Right atrium auricular region (tissue), 2 donors: ENCODE data around the gene DYNLRB1. TPM values are rescaled to one million over a fixed set of nuclear protein-coding genes. Genes with fewer than 3 reads are reported as not detected.

ENCODE experiments used
- DNase-seq: peaks from one replicate; pipeline ENCODE4 v3.0.0-alpha.2; 2019; ENCODE audit warnings: low spot score
- H3K27ac ChIP-seq, 2 donors: fragments of 200-600 bp; sonication (generic); 1 replicate in 1 of 2; 2 replicates in 1 of 2; pipeline ENCODE4 v1.5.1; 2016 to 2019
- H3K27me3 ChIP-seq, 2 donors: fragments of 200-600 bp; sonication (generic); one replicate each; pipeline versions ENCODE4 v1.5.1 to v1.6.0; 2017 to 2019
- H3K36me3 ChIP-seq: fragments of 200-600 bp; sonication (generic); one replicate; pipeline ENCODE4 v1.5.1; 2016
- H3K4me1 ChIP-seq, 2 donors: fragments of 200-600 bp; sonication (generic); one replicate each; pipeline versions ENCODE4 v1.5.1 to v1.6.0; 2017 to 2019
- H3K4me3 ChIP-seq, 2 donors: fragments of 200-600 bp; sonication (generic); 1 replicate in 1 of 2; 2 replicates in 1 of 2; pipeline ENCODE4 v1.5.1; 2017 to 2019; ENCODE audit warnings: mild to moderate bottlenecking in 1 of 2, moderate library complexity in 1 of 2
- H3K9me3 ChIP-seq, 2 donors: fragments of 200-600 bp; sonication (generic); one replicate each; pipeline ENCODE4 v1.5.1; 2019
- total RNA-seq, 2 donors: library from RNA; depleted of rRNA; stranded (reverse); fragments of >200 nt; gene quantifications; one replicate each; pipeline ENCODE4 v1.1.0, GENCODE V29; 2016
- TF ChIP-seq, protein P1 (sequence below), 2 donors: fragments of 200-600 bp; sonication (generic); IDR thresholded peaks; one replicate each; pipeline ENCODE4 v1.5.1; 2019; ENCODE audit warnings: antibody characterized with exemption in 2 of 2

DYNLRB1 gene
- total RNA-seq, 2 donors from 2014 or later: 189 to 252 TPM

- H3K27me3 ChIP-seq: no peaks in the 10 kb centered on the region
- H3K4me3 ChIP-seq: no peak overlapping the region
- H3K4me1 ChIP-seq: no peaks in the 10 kb centered on the region
- peaks cover 31% of the 10 kb centered on the region for H3K36me3 ChIP-seq
- H3K27ac ChIP-seq: no peak overlapping the region
- no peak for DNase-seq
- TF ChIP-seq, protein P1, sequence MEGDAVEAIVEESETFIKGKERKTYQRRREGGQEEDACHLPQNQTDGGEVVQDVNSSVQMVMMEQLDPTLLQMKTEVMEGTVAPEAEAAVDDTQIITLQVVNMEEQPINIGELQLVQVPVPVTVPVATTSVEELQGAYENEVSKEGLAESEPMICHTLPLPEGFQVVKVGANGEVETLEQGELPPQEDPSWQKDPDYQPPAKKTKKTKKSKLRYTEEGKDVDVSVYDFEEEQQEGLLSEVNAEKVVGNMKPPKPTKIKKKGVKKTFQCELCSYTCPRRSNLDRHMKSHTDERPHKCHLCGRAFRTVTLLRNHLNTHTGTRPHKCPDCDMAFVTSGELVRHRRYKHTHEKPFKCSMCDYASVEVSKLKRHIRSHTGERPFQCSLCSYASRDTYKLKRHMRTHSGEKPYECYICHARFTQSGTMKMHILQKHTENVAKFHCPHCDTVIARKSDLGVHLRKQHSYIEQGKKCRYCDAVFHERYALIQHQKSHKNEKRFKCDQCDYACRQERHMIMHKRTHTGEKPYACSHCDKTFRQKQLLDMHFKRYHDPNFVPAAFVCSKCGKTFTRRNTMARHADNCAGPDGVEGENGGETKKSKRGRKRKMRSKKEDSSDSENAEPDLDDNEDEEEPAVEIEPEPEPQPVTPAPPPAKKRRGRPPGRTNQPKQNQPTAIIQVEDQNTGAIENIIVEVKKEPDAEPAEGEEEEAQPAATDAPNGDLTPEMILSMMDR (IDR thresholded peaks at IDR 0.05): no peak
- no peaks in the 10 kb centered on the region for H3K9me3 ChIP-seq
Measured at GRCh38 chr20:34542439-34542838, 26.2 kb downstream of the DYNLRB1 start.

DNA sequence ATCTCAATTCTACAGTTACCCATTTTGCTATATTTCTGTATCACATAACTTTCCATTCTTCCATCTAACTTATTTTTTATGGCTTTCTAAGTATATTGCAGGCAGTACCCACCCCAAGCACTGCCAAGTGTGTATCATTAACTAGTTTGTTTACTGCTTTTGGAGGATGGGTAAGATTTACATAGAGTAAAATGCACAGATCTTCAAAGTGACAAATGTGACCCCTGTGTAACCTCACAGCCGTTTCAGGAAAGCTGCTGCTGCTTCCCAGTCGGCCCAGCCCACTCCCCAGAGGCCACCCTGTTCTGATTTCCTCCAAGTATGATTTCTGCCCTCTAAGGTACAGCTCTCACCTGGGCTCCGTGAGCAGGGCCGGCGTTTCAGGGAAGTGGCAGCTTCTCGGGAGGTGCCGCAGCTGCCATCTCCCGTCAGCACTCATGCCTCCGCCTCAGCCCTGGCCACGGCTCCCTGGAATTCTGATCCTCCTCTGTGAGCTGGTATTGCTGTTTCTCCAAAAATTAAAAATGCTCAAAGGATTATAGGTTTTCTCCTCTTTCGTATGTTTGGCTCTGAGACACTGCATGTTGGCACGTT lies 27.3 kb downstream of the DYNLRB1 start:
- Histone ChIP-seq H3K36me3 (peaks cover 28% of the 10 kb centered on the region), H3K4me1 (no peaks in the 10 kb centered on the region), H3K9me3 (no peaks in the 10 kb centered on the region), H3K27me3 (no peaks in the 10 kb centered on the region), H3K4me3 (no peak overlapping the region), H3K27ac (no peak overlapping the region)
- DNase-seq: no peak
- TF ChIP-seq, protein P1 (IDR thresholded peaks at IDR 0.05): no peak

- no peak for DNase-seq
- no peak overlapping the region for H3K27ac ChIP-seq
- H3K4me1 ChIP-seq: no peaks in the 10 kb centered on the region
- H3K27me3 ChIP-seq: no peaks in the 10 kb centered on the region
- TF ChIP-seq, protein P1 (IDR thresholded peaks at IDR 0.05): no peak
- no peaks in the 10 kb centered on the region for H3K9me3 ChIP-seq
- H3K36me3 ChIP-seq: peaks cover 28% of the 10 kb centered on the region
- H3K4me3 ChIP-seq: peak overlapping the region in 1 of 2 donors; percentile 22
Measured at GRCh38 chr20:34544109-34544796, 28.0 kb downstream of the DYNLRB1 start.

- DNase-seq: no peak
- H3K4me3 ChIP-seq: no peak overlapping the region
- no peaks in the 10 kb centered on the region for H3K9me3 ChIP-seq
- no peak overlapping the region for H3K27ac ChIP-seq
- no peaks in the 10 kb centered on the region for H3K27me3 ChIP-seq
- TF ChIP-seq, protein P1 (IDR thresholded peaks at IDR 0.05): no peak
- H3K4me1 ChIP-seq: no peaks in the 10 kb centered on the region
- H3K36me3 ChIP-seq: peaks cover 6% of the 10 kb centered on the region
Measured at GRCh38 chr20:34546751-34547181, 30.5 kb downstream of the DYNLRB1 start.

DNA sequence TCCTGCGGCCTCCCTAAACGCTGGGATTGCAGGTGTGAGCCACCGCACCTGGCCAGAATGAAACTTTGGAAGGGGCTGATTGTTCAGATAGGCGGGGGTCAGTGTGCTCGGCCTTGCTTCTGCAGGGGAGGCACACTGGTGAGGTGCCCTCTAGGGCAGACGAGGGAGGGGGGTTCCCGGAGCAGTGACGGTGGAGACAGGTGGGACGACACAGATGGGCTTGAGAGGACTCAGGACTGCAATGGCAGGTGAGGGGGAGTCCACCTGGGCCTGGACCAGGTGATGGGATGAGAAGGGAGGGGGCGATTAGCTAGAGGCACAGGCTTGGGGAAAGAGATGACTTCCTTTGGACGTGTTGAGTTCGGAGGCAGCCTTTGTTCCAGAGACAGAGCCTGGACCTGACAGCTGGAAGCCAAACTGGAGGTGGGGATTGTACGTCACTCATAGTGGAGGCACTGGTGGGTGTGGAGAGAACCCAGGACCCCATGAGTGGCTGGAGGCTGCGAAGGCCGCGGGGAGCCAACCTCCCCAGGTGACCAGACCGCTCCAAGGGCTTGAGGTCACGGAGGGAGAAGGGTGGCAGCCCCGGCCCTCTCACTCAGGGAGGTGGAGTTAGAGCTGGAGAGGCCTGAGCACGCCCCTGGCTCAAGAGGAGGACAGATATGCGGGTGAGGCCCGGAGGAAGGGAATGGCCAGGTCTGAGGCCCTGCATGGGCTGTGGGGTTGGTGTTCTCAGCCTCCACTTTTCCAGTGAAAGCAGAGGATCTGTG lies 31.8 kb downstream of the DYNLRB1 start:
- Histone ChIP-seq H3K4me3 (no peak overlapping the region), H3K27me3 (no peaks in the 10 kb centered on the region), H3K36me3 (no peaks in the 10 kb centered on the region), H3K9me3 (no peaks in the 10 kb centered on the region), H3K4me1 (no peaks in the 10 kb centered on the region), H3K27ac (no peak overlapping the region)
- TF ChIP-seq, protein P1 (IDR thresholded peaks at IDR 0.05): no peak
- DNase-seq: no peak
